HG03135 (cell line): ENCODE data around the gene CDC42BPB.
A peak's percentile ranks its signal among the peaks of the same experiment; 100 is the strongest.

Source experiments
- ATAC-seq: cut with Tn5 transposase; IDR thresholded peaks from one replicate; pipeline ENCODE4 v1.9.1; 2021; ENCODE audit warnings: mild to moderate bottlenecking, moderate library complexity; ENCODE audit not compliant: unreplicated experiment

CDC42BPB gene

DNA sequence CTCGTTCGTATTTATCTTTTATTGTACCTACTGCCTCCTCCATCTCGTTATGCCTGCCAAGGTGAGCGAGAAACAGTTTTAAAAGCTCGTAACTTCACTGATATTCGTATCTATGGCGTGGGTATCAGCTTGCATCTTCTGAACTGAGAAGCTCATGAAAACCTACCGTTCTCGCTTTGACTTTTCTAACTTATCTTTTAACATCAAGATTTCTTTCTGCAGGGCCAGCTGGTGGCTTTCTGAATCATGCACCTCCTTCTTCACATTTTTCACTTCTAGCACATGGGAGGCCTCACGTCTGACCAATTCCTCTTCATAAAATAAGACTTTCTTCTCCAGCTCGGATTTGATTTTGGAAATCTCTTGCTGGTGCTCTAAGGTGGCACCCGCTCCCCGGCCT is 89.0 kb downstream of the CDC42BPB start:
- ATAC-seq: no peak

DNA sequence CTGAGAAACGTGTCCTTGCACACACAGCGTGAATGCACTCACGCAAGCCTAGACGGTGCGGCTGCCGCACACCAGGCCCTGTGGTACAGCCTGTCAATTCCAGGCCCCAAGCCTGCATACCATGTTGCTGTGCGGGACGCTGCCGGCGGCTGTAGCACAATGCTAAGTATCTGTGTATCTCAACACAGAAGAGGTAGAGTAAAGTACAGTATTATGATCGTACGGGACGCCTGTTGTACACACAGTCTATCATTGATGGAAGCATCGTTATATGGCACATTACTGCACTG is 89.9 kb downstream of the CDC42BPB start:
- ATAC-seq: no peak

DNA sequence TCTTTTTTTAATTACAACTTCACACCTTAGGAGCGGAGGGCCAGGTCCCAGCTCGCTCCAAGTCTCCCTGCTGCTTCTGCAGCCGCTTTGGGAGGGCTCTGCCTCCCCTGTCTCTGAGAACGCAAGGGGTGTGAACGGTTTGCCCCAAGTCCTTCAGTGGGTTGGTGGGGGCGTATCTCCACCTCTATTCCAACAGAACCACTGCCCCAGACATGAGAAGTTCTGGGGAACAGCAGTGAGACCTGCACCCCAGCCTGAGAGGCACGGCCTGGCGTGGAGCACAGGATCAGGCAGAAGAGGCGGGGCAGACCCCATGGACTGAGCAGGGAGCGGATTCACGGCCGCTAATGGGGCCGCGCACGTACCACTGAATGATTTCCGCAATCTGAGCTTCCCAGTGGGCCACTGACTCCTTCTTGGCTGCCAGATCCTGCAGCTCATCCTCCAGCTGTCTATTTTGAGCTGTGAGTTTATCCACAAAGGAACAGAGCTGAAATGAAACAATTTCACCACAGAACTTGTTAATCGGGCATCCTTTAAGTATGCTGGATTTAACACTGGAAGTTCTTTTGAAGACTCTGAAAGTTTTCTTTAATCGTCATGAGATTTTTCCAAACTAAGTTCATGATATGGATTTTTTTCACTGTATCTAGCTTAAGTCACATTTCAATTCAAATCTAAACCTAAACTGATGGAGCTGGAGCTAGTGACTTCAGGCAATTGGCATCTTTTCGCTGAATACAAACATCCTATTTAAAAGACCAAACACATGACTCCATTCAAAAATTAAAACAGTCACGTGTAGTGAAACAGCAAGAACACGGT is 90.5 kb downstream of the CDC42BPB start:
- no peak for ATAC-seq

DNA sequence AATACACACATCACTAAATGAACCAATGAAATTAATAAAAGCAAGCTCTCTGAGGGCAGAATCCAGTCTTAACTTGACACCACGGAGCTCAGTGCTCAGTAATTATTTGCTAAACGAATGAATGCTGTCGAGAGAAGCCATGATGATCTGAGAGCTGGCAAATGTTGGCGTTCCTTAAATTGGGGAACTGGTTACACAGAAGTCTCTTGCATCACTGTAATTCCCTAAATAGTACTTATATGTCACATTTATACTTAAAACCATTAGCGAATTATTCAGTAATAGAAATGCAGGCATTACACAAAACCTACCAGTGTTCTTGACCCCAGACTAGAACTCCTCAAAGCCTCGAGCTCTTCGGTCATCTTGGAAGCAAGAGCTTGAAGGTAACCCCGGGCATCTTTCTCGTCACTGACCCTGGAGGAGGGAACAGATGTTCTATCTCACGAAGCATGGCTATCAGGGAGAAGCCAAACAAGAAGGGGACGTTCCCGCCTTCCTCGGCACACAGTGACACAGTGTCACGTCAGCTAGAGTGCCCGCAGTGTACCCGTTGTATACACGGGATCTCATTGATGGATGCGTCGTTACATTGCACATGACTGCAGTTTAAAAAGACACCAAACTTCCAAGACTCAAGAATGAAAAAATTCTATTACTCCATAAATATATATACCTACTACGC is 91.2 kb downstream of the CDC42BPB start:
- ATAC-seq: no peak

DNA sequence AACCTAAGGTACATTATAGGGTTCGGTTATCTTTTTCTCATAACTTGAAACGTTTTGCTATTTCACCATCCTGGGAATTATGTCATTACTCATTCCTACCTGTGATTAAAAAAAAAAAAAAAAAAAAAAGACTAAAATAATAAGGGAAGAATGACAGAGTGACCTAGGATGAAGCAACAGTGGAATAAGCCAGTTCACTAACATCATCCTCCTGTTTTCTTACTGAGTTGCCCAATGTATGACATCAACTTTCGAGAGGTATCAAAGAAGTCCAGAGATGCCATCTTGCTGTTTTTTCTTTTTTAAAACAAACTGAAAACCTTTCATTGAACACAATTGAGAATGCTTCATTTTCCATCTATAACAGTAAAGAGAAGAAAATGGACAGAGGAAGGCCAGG is 92.1 kb downstream of the CDC42BPB start:
- ATAC-seq: no peak

DNA sequence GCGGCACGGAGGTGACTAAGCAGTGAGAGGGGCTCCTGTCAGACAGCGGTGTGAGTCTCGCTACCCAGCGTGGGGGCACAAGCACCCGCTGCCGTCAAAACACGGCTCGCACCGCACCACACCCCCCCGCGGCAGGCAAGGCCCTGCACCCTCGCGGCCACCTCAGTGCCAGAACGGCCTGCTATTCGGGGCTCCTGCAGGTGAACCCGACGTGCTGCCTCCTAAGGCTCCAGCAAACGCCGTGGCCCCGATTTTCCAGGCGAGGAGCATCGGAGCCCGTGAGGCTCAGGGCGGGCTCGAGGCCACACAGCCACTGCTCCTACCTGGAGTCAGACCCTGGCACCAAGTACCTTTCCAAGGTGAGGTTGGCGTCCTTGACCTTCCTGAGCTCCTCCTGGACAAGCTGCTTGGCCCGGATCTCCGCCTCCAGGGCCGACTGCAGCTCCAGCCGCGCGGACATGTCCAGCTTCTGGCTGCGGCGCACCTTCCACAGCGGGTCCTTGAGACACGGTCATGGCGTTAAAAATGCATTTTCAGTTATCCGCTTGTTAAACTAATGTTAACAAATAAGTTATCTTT is 93.1 kb downstream of the CDC42BPB start:
- ATAC-seq: no peak

DNA sequence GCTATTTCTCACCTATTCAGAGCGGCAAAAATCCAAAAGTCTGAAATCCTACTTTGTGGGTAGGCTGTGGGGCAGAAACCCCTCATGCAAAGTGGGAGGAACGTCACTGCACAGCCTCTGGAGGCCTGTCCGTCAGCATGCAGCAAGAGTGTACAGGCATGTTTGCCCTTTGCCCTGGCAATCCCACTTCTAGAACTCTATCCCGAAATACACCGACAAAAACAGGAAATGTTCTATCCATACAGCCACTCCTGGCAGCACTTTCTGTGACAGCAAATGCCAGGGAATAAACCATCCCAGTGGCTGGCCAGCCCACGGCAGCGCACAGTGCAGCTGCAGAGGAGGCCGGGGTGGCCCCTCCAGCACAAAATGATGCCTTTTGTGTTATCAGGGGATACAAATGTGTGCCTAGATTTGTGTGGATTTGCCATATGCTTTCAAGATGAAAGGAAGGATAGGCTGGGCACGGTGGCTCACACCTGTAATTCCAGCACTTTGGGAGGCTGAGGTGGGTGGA is 95.2 kb downstream of the CDC42BPB start:
- ATAC-seq: no peak

DNA sequence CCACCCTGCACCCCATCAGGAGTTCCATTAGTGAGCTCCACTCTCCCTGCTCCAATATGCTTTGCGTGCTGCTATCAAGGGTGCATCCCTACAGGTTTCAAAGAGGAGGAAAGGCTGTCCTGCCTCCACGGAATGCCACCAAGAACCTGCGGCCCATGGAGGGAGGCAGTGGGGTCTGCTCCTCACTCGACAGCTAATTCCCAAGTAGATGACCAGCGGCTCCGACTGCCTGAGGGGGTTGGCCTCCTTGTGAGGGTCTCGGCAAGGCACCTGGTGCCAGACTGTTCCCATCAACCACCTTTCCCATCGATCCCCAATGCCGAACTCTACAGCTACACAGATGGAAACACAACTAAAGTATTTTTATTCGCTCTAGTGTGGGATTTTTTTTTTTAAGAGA is 98.9 kb downstream of the CDC42BPB start:
- ATAC-seq: no peak

DNA sequence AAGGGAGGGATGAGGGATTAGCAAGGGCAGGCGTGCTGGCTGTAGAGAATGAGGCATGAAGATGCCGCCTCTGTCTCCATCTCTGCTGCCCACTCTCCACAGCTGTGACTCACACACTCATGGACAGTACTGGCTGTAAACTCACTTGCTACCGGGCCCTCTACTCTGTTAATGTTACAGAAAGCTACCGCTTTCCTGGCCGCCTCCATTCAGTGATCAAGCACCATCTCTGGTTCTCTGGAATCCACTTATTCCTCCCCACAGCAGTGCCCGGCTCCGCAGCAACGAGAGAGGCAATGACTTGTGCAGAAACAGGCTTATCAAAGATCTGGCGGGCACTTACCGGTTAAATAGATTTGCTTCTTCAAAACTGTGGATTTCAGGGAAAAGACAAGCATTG is 100.1 kb downstream of the CDC42BPB start:
- no peak for ATAC-seq

DNA sequence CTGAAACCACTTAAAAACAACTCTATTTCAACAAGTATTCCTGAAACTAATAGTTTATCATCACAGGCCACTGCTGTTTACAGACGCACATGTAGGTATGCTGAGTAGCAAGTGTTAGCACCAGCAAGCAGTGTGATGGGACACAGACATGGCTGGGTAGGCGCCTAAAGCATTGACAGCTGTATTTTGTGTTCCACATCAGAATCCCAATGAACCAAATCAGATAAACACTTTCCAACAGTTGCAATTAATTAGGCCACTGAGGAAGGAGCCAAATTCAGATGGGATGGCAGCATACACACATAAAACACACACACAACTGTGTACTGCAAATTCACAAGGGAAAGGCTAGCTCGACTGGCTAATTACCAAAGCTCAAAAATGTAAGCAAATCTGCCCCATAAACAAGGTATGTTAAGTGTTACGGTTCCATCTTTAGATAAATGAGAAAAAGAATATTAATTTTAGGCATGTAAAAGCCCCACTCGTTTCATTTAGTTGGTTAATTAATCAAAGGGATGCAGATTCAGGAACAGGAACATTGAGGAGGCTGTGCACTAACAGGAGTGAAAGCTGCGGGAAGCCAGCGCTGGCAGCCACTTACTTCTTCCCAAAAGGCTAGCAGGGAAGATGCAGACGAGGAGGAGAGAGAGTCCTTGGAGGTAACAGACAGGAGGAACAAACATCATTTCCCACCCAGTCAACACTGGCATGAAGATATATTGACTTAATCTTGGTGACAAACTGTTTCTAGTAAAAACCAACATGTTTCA is 101.5 kb downstream of the CDC42BPB start:
- no peak for ATAC-seq

DNA sequence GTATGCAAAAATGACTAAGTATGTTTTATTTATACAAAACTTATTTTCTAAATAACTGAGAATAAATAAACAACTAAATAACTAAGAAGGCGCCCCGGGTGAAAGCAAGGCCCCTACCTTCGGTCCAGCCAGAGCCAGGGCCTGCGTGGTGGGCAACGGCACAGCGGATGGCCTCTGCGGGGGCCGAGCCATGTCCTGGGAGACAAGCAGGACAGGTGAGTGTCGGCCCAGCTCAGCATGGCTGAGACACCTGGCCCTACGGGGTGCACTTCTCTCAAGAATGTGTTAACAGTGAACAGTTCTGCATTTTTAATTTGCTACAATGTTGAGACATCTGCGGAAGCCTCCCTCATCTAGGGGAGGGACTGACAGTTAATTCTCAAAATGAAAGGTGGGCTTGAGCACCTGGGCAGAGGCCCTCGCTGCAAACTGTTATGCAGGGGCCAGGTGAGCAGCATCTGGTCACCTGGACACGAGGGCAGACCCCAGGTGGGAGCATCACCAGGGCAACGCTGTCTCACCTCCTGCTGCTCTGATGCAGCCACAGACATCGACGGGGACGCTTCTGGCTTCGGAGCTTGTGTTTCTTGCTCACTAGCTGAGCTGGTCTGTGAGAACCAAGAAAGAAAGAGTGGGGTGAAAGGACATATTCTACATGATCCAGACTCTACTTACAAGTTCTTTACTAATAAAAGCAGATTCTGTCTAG is 103.1 kb downstream of the CDC42BPB start:
- ATAC-seq: no peak

DNA sequence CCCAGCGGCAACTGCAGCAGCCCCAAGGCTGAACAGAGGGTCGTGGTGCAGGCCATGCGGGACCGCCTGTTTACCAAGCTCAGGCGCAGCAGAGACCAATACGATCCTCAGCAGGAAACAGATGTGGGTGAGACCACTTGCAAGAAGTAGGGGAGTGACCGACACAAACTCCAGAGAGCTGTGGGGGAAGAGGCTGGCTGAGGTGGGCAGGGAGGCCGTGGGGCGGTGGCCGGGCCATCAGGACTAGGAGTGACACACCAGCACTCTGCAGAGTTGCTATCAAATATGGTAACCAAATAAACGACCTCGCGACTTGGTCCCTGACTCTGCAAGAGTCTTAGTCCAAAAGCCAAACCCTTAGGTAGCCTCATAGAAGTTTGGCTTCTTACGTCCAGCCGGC is 104.2 kb downstream of the CDC42BPB start:
- no peak for ATAC-seq

DNA sequence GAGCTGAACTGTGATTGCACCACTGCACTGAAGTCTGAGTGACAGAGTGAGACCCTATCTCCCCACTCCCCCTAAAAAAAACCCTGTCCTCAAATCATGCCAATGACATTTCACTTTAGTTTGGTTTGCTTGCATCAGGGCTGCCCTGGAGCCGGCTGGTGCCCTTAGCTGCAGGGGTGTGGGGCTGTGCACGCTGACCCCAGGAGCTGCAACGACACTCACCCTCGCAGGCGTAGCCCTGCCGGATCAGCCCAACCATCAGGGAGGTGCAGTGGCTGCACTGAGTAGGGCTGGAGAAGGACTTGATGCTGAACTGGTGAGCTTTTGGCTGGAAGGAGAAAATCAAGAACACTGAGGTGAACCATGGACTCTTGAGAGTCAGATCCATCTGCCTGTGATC is 105.1 kb downstream of the CDC42BPB start:
- ATAC-seq: no peak

DNA sequence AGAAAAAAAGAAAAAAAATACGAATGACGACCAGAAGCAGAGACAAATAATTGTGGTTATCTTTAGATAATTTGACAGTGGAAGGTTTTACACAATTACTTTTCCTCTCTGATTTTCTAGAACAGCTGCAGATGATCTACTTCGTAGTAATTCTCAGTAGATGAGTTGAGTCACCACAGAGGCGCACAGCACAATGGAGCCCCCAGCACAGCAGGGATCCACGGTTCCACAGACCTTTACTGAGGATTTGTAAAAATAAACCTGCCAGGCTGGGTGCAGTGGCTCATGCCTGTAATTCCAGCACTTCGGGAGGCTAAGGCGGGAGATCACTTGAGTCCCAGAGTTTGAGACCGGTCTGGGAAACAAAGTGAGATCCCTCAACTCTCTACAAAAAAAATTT is 105.5 kb downstream of the CDC42BPB start:
- ATAC-seq: no peak

DNA sequence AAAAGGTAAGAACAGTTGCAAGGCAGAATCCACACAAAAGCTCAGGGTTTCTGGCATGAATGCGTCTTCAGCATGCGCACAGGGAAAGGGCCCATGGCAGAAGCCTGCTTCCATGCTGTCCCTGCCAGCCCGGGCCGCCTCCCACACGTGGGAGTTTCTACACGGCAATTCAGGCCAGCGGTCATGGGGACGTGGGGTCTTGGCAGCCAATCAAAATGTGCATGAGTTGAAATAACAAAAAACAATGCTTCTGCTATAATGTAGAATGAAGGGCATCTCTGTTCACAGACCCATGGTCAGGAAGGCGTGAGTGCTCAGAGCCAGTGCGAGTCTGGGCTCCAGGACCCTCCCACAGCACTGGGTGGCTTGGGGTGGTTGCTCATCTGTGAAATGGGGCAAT is 106.3 kb downstream of the CDC42BPB start:
- ATAC-seq: no peak

DNA sequence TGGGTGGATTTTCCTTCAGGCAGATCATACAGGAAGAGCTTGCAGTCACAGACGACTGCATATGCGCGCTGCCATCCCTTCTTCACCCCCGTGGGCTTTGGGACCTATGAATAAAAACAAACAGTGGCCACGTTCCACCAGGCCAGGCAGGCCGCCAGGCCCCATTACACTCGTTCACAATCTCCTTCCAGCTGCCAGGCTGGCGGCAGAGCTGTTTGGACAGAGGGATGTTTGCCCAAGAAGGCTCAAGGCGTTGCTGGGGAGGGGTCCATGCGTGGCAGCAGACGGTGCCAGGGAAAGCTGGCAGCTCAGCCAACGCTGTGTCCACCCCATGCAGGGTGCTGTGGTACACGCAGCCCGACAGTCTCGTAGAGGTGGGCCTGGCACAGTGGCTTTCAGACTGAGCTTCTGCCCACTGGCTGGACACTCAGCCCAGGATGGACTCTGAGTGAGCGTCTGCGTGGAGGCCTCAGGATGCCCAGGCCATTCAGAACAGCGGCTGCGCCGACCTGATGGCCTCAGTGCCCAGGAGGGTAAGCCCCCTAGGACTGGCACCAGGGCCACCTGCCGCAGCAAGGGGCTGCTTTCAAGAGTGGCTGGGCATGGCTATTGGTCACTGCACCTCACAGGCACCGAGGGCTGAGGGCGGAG is 107.4 kb downstream of the CDC42BPB start:
- ATAC-seq: no peak

DNA sequence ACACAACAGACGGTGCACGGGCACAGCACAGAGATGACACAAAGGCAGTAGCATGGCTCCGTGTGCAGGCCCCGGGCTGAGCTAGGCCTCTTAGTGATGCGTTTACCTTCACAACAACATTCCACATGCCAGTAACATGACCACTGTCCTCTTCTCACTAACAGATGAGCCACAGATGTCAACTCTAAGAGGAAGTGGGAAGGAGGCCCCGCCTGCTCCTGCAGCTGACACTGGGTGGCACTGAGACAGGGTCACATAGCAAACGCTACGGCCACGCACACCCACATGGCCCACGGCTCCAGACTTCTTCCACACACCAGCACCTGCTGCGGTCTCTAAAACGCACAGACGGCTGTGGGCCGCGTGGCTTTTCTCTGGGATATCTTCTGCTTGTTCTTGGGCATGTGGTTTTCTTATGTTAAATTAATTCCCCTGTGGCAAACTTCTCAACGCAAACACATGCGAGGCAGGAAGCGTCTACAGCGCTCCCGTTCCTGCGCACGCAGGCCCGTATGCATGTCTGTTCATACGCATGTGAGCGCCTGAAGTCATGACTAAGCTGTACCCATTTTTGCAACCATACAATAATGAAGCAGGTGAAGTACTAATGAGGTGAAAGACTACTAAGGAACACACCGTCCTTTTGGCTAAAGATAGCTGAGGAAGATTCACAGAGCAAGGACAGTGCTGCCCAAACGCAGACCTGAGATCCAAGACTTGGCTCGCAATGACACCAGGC is 108.1 kb downstream of the CDC42BPB start:
- ATAC-seq: peak; percentile 58

DNA sequence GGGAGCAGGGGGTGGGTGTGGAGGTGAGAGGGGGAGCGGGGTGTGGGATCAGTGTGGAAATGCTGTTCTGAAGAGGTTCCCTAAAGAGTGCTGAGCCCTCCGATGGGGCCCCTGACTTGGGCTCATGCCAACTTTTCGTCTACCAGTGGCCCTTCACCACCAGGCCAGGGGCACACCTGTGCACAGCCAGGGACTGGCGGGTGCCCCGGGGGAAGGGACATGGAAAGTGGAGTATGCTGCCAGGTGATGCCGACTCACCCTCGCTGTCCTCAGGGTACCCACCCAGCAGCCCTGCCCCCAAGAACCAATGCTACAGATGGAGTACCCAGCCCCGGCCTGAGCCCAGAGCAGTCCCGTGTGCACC is 108.7 kb downstream of the CDC42BPB start:
- no peak for ATAC-seq

DNA sequence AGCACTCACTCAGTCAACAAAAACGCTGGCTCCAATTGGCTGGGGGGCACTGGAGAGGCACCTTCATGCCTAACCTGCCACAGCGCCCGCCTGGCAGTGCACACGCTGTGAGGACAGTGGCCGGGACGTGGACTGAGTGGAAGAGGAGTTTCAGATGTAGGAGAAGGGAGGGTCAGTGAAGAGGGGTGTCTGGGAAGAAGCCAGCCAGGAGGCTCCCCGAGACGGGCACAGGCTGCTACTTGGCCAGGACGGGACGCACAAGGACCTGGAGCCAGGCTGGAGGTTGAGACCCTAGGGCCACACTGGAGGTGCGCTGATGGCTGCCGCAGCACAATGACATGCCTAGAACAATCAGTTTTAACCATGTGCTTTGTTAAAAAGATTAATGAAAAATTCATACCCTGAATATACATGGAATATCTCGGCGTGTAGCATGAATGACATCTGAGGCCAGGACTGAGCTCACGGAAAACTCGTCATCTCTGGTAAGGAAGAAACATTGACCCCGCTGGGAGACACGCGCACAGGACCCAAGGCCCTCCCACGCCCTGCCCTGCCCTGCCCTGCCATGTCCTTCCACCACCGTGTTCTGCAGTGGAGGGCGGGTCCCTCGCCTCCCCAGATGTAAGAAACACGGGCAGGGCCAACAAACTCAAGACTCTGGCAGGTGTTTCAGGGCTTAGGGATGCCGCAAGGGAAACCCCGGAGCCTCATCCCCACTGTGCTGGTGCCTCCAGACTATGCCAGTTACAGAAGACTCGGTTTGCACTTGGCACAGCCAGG is 109.8 kb downstream of the CDC42BPB start:
- no peak for ATAC-seq
